ENCODE measurements around the gene MRAP.
A peak's percentile ranks its signal among the peaks of the same experiment; 100 is the strongest.
"Not testable (repeated sequence)": the region's sequence is repeated elsewhere in the genome, so short reads cannot be mapped to it uniquely, and the experiment has no call there.

Gene MRAP

DNA sequence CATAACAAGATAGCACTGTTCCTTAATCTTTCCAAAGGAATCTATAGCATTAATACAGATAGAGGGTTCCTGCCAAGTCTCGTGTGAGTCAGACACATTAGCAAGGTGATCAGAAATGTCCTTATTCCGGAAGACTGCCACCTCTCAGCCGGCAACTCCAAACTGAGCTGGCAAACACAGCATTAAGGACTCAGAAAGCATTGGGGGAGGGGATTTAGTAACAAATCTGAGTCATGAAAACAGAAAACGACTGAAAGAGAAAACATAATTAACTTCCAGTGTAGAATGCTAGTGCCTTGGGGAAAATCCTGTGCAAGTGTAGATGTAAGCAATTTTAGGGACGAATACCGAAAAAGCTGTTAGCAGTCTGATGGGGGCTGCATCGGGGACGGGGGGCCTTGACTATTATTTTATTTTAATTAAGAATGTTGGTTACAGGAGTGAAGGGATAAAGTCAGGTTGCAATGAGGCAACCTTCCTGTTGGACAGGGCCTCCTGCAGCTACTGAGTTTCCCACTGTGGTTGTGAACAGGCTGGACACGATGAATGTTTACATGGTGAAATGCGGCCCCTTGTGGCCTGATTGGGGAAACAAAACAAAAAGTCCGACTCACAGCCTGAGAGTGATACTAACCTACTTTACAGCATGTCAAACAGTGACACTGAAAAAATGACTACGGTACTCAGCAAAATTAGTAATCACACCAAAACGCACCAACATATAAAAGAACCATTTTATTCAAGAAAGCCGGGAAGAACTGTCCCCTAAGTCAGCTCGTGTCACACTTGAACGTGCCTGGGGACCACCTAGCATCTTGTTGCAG is 40.5 kb upstream of the MRAP start:
- TF ChIP-seq, protein P1, sequence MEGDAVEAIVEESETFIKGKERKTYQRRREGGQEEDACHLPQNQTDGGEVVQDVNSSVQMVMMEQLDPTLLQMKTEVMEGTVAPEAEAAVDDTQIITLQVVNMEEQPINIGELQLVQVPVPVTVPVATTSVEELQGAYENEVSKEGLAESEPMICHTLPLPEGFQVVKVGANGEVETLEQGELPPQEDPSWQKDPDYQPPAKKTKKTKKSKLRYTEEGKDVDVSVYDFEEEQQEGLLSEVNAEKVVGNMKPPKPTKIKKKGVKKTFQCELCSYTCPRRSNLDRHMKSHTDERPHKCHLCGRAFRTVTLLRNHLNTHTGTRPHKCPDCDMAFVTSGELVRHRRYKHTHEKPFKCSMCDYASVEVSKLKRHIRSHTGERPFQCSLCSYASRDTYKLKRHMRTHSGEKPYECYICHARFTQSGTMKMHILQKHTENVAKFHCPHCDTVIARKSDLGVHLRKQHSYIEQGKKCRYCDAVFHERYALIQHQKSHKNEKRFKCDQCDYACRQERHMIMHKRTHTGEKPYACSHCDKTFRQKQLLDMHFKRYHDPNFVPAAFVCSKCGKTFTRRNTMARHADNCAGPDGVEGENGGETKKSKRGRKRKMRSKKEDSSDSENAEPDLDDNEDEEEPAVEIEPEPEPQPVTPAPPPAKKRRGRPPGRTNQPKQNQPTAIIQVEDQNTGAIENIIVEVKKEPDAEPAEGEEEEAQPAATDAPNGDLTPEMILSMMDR (conservative IDR thresholded peaks at IDR 0.05; ENCODE audit: low read depth, low read length): peak; percentile 89
- peak; percentile 94 for DNase-seq (ENCODE audit: low read depth)
- no peak overlapping the region for H3K4me3 ChIP-seq (ENCODE audit: low read depth, low read length)

DNA sequence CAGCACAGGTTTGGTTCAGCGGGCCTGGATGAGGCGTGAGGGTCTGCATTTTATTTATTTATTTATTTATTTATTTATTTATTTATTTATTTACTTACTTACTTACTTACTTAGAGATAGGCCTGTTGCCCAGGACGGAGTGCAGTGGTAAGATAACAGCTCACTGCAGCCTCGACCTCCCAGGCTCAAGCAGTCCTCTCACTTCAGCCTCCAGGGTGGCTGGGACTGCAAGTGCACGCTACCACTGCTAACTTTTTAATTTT is 39.9 kb upstream of the MRAP start:
- DNase-seq (ENCODE audit: low read depth); H3K4me3 ChIP-seq (ENCODE audit: low read depth, low read length): not testable (repeated sequence)

DNA sequence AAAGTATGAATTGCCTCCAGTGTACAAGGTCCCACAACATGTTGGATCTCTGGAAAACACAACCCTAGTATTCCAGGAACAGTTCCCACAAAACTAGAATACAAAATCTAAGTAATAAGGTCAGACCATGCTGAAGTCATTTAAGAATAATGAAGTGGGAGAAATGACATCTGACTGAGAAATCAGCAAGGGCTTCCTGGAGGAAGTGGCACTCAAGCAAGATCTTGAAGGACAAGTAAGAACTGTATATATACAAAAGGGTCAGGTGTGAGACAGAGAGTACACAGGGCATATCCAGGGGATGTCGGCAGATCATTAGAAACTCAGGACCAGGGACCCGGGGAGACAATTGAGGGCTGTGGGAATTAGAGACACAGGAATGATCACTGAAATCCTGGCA is 38.5 kb upstream of the MRAP start:
- TF ChIP-seq, protein P1 (conservative IDR thresholded peaks at IDR 0.05; ENCODE audit: low read depth, low read length): no peak
- no peak overlapping the region for H3K4me3 ChIP-seq (ENCODE audit: low read depth, low read length)
- DNase-seq (ENCODE audit: low read depth): no peak

DNA sequence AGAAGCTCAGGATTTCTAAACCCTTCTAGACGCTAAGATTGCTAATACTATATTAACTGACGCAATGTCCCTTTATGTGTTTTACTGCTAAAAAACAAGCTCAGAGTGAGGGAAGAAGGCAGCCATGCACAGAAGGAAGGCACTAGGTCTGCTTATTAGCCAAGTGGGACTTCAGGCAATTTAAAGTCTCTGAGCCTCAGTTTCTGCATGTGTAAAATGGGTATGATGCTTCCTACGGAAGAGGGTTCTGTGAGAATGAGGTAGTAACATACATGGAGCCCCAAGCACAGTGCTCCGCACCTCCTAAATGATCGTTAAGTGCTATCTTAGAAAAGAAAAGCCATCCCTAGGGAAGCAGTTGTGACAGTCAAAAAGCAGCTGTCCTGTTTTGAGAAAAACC is 36.7 kb upstream of the MRAP start:
- no peak overlapping the region for H3K4me3 ChIP-seq (ENCODE audit: low read depth, low read length)
- no peak for DNase-seq (ENCODE audit: low read depth)
- TF ChIP-seq, protein P1 (conservative IDR thresholded peaks at IDR 0.05; ENCODE audit: low read depth, low read length): no peak

DNA sequence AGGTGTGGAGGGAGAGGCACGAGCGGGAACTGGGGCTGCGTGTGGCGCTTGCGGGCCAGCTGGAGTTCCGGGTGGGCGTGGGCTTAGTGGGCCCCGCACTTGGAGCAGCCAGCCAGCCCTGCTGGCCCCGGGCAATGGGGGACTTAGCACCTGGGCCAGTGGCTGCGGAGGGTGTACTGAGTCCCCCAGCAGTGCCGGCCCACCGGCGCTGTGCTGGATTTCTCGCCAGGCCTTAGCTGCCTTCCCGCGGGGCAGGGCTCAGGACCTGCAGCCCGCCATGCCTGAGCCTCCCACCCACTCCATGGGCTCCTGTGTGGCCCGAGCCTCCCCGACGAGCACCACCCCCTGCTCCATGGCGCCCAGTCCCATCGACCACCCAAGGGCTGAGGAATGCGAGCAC is 33.3 kb upstream of the MRAP start:
- not testable (repeated sequence) for DNase-seq (ENCODE audit: low read depth); H3K4me3 ChIP-seq (ENCODE audit: low read depth, low read length)

DNA sequence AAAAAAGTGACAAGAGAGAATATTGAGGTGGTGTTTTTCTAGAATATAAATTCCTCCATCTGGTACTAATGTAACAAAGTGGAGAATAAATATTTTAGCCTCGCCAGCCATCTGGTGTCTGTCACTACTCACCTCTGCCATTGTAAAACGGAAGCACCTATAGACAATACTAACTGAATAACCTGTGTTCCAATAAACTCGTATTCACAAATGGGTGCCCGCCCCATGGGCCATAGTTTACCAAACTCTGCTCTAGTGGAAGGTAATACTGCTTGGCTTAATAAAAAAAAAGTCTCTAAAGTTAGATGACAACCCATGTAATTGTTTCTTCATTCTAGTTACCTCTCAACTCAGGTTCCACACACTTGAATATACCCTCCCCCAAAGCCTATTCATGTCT is 27.9 kb upstream of the MRAP start:
- TF ChIP-seq, protein P1 (conservative IDR thresholded peaks at IDR 0.05; ENCODE audit: low read depth, low read length): no peak
- H3K4me3 ChIP-seq (ENCODE audit: low read depth, low read length): no peak overlapping the region
- no peak for DNase-seq (ENCODE audit: low read depth)

DNA sequence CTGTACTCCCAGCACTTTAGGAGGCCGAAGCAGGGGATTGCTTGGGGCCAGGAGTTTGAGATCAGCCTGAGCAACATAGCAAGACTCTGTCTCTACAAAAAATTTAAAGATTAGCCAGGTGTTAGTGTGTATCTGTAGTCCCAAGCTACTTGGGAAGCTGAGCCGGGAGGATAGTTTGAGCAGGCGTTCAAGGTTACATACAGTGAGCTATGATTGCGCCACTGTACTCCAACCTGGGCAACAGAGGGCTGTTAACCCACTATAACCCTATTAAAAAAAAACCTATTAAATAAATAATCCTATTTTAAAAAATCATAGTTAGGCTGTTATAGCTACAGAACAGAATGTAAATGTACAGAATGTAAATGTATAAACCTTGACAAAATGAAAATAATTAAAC is 22.0 kb upstream of the MRAP start:
- DNase-seq (ENCODE audit: low read depth): no peak
- H3K4me3 ChIP-seq (ENCODE audit: low read depth, low read length): no peak overlapping the region
- TF ChIP-seq, protein P1 (conservative IDR thresholded peaks at IDR 0.05; ENCODE audit: low read depth, low read length): no peak

DNA sequence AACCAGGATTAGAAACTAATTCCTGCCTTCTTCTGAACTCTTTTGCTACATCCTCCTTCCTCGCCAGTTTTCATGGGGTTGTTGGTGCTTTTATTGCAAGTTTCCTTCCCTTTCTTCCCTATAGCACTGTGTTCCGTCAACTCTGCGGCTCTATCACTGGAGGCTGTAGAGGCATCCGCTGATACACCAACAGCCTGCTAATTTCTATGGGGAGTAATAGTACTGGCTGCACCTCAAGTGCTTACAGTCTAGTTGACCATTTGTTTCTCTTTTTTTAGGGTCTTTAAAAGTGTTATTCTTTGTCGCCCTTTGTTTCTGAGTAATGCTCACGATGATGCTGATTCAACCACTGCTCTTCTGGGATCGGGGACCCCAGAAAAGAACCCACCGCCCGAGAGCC is 20.6 kb upstream of the MRAP start:
- peak; percentile 26 for DNase-seq (ENCODE audit: low read depth)
- TF ChIP-seq, protein P1 (conservative IDR thresholded peaks at IDR 0.05; ENCODE audit: low read depth, low read length): no peak
- peak overlapping the region; percentile 95 for H3K4me3 ChIP-seq (ENCODE audit: low read depth, low read length)

All from choroid plexus epithelial cell (primary cell).